HG03342 (cell line): Measurements from ENCODE around the gene DPF3.
"Not testable (repeated sequence)": the region's sequence is repeated elsewhere in the genome, so short reads cannot be mapped to it uniquely, and the experiment has no call there.

ENCODE experiments used
- ATAC-seq: cut with Tn5 transposase; IDR thresholded peaks from one replicate; pipeline ENCODE4 v1.9.1; 2021; ENCODE audit warnings: mild to moderate bottlenecking, moderate library complexity; ENCODE audit not compliant: unreplicated experiment

Gene DPF3

DNA sequence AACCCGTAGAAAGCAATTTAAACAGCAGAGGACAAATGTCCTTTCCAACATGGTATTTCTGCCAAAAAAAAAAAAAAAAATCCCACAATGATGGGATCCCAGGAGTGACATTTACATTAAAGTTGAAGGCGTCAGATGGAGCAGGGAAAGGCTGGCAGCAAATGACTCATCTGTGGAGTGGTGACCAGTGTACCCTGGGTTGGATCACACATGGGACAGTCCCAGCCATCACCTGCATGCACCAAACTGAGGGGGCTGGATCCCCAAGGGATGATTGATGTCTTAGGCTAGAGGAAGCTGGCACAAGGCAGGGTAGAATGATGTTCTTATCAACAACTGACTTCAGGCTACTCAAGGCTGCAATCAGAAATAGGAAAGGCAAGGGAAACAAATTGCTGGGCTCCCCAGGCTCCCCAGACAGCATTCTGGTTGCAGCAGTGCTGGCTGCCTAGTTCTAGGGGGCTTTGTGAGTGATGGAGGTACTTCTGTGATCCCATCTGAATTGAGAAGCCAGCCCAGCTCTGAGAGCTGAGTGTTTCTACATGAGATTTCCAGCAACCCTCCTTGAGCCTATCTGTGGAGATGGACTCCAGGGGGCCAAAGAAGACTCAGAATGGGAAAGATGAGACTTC, 117.9 kb downstream of the DPF3 start:
- no peak for ATAC-seq

DNA sequence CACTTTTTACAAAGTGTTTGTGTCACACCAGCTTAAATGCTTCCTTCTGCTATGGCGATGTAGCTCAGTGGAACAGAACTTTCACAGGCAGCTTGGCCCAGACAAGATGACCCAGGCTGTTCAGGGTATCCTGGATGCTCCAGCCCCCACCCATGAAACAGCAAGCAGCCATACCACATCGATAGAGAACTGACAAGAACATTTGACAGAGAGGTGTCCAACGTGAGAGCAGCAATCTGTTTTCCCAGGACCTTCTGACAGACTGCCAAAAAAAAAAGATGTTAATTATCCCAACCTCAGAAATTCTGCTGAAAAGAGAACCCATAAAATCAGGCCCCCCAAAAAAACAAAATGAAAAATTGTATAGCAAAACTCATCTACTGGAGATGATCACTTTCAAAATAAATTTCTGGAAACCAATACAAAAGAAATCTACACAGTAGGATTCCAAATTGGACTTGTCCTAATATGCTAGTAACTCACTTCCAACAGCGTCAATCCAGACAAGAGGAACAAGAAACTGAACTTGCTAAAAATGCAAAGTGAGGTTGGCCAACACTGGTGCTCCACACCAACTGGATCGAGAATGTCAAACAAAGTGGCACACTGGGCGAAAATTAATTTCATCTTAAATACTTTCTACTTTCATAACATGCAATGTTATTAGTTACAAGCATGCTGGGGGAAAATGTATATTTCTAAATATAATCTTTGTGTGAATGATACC, 118.8 kb downstream of the DPF3 start:
- ATAC-seq = no peak

DNA sequence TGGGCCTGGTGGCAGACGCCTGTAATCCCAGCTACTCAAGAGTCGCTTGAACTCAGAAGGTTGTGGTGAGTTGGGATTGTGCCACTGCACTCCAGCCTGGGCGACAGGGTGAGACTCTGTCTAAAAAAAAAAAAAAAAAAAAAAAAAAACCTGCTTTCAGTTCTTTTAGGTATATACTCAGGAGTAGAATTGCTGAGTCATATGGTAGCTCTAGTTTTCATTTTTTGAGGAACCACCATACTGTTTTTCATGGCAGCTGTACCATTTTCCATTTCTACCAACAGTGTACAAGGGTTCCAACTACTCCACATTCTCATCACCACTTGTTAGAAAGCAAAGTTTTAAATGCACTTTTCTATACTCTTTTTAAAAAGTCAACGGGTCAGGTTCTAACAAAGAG, 119.8 kb downstream of the DPF3 start:
- no peak for ATAC-seq

DNA sequence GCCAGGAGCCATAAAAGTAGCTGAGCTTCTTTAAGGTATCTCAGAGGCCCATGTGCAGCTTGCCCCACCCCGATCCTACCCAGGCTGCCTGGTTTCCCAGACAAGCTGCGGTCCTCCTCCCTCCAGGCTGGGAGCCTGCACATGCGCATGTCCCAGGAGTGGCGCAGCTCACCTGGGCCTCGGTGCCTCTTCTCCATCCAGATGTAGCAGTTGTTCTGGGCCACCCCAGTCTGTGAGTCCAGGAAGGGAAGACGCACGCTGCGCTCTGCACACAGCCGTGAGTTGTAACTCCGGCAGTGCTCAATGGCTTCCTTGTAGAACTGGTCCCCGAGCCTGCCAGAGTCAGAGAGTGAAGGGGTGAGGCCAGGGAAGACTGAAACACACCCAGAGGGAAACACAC, 122.3 kb downstream of the DPF3 start:
- no peak for ATAC-seq

DNA sequence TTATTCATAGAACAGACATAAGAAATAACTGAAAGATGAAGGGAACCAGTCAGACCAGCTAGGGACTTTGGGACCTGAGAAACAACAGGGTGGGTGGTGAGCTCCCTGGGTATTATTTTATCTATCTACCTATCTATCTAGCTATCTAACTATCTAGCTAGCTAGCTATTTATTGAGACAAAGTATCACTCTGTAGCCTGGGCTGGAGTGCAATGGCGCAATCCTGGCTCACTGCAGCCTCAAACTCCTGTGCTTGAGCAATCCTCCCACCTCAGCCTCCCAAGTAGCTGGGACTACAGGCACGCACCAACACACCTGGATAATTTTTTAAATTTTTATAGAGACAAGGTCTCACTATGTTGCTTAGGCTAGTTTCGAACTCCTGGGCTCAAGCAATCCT, 127.6 kb downstream of the DPF3 start:
- ATAC-seq = no peak

DNA sequence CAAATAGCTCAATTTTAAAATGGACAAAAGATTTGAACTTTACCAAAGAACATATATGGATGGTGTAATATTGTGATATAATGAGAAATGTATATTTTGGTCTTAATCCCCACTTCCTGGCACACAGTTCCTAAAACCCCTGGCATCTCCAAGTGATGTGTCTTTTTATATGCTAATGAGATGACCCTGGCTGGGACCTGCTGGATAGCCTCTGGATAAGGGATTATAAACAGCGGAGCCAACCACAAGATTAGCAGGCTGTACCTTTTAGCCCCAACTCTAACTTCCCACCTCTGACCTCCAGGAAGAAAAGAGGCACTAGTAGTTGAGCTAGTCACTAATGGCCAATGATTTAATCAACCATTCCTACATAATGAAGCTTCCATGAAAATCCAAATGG, 130.0 kb downstream of the DPF3 start:
- no peak for ATAC-seq

DNA sequence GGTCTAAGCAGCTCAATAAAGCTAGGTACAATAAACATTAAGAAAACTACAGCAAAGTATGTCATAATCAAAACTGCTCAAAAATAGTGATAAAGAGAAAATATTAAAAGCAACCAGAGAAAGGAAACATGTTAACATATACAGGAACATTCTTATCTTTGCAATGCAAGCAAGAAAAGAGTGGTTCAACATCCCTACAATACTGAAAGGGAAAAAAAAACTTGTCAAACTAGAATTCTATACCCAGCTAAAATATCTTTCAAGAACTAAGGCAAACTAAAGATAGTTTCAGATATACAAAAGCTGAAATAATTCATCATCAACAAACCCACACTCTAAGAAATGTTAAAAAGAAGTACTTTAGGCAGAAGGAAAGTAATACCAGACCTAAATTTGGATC, 134.2 kb downstream of the DPF3 start:
- ATAC-seq = no peak

DNA sequence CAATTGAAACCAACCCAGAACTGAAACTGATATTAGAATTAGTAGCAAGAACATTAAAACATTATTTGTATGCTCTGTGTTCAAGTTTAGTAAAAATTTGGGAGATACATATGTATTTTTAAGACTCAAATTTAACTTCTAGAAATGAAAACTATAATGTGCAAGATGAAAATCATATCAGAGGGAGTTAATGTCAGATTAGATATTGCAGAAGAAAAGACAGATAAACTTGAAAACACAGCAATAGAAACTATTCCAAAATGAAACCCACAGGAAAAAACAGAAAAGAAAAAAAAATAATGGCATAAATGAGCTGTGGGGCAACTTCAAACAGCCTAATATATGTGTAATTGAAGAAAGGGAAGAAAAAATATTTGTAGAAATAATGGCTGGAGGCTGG, 134.9 kb downstream of the DPF3 start:
- ATAC-seq = no peak

DNA sequence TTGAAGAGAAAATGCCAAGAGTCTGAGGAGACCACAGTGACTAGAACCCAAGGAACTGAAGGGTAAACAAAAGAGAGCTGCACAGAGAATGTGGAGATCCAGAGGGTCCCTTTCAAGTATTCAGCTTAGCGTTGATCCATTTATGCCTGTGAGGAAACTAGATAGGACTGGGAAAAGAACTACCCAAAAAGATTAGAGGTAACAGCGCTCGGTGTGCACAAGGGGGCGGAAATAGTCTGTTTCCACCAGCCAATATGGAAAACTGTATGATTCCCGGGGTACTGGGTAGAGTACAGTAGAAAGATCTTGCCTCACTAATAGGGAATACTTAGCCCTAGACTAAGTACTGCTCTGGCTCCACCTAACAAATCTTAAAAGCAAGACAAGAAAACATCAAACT, 135.5 kb downstream of the DPF3 start:
- ATAC-seq = no peak

DNA sequence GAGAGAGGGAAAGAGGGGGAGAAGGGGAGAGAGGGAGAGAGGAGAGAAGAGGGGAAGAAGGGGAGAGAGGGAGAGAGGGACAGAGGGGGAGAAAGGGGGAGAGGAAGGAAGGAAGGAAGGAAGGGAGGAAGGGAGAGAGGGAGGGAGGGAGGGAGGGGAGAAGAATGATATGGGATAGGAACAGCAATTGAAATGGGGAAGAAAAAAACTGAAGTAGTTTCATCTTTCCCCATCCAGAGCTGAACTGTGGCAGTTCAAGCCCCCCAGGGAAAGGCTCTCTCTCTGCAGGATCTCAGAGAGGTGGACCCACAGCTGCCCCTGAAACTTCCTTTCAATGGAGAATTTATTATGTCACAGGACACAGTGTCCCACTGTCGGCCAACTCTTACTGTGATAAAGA, 136.9 kb downstream of the DPF3 start:
- ATAC-seq = no peak

DNA sequence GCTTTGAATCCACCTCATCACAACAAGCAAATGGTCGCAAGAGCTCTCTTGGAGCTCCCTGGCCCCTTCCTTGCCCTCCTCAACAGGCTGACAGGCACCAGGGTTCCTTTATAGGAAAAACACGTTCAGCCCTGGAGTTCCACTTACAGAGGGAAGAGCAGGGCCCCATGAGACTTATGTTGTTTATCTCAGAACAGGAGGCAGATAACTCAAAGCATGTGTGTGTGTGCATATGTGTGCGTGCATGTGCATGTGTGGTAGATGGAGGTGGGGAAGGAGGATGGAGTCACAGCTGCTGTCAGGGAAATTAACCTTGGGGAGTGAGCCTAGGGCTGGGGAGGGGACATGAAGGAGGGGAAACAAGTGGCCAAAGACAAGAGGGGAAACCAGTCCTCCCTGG, 138.1 kb downstream of the DPF3 start:
- no peak for ATAC-seq

DNA sequence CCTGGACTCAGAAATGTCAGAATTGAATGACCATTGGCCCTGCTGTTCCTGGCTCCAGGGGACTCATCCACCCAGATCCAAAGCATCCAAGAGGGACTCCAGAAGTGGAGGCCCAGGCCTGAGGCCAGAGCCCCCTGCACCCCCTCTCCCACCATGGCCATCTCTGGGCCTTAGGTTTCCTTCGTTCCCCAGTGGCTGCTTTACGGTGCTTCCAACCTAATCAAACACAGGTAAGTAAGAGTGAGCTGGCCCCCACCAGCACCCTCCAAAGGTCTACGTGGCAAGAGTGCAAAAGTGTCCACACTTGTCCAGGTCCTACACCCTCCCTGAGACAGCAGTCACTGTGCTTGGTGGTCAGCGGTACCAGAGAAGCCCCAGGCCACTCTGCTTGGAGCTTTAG, 139.0 kb downstream of the DPF3 start:
- ATAC-seq = no peak

DNA sequence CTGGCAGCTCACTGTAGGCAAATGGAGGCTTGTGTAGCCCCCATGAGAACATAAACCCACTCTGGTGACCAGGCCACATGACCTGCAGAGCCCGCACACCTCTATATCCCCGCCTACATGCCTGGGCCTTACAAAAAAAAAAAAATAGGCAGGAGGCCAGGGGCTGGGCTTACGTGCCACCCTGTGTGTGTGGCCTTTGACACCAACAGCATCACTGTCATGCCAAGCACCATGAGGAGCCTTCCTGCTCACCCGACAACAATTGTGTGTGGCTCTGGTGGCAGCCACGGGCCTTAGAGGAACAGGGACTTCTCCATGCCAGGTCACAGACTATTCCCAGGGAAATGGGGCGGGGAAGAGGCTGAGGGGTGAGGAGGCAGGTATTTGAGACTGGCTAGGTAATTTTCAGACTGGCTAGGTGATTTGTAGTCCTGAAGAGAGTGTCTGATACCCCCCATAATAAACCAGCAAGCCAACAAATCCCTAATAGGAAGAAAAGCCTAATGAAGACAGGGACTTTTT, 140.0 kb downstream of the DPF3 start:
- no peak for ATAC-seq

DNA sequence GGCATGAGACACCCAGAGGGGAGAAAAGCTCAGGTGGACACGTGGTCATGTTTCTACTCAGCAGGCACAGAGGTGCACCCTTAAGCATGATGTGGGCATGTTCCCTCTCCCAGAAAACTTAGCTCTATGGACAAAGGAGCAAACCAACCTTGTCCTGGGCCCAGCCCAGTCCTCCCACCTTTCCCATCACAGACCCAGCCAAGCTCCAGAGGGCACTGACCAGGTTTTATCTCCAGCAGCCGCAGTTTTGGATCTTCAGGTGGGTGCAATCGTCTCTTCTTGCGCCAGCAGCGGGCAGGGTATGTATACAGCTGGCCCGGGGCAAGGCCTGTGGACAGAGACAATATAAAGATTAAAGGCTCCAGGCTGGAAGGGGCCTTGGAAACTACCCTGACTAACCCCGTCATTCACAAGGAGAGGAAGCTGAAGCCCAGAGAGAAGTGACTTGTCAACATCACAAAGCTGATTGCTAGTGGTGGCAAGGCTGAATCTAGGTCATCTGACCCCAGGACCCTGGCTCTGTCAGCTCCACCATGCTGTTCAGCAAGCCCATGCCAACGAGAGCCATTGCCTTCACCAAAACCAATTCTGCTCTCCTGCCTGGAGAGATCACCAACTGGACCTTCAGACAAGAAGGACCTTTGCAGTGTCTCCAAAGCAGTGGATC, 140.7 kb downstream of the DPF3 start:
- ATAC-seq = no peak

DNA sequence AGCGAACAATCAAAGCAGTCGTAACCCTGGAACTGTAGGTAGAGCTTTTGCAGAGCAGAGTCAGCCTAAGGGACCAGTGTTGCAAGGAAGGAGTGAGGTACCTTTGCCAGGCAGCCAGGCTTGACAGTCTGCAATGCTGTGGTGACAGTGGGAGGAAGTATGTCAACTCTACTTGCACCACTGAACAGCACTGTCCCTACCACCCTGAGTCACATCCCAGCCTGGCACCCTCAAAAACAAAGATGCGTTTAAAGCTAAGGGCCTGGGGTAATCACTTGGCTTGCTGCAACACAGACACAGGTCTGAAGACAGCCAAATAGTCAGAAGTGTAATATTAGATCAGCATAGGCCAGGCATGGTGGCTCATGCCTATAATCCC, 141.9 kb downstream of the DPF3 start:
- no peak for ATAC-seq

DNA sequence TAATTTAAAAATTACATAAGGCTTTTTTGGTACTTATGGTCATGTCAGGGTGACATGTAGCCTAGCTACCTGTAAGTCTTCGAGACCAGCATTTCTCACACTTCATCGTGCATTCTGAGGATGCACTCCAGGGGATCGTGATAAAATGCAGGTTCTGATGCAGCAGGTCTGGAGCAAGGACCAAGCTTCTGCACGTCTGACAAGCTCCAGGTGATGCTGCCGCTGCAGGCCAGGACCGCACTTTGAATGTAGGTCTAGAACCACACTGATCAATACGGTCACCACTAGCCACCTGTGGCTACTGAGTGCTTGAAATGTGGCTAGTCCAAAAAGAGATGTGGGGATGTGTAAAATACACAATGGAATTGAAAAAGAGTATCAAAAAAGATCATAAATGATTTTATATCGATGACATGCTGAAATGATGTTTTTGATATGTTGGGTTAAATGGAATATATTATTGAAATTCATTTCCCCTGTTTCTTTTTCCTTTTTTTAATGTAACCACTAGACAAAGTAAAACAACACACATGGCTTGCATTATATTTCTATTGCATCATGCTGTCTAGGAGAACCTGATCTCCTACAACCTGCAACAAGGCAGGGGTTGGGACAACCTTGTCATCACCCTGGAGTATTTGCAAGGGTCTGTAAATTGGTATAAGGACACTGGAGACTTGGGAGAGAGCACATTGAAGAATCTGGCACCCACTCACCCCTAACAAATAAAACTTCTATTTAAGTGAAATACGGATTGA, 142.4 kb downstream of the DPF3 start:
- ATAC-seq = no peak

DNA sequence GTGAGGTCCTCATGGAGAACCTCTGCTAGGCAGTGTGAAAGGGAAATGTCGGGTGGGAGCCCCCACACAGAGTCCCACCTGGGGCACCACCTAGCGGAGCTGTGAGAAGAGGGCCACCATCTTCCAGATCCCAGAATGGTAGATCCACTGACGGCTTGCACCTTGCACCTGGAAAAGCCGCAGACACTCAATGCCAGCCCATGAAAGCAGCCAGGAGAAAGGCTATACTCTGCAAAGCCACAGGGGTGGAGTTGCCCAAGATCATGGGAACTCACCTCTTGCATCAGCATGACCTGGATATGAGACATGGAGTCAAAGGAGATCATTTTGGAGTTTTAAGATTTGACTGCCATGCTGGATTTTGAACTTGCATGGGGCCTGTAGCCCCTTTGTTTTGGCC, 145.0 kb downstream of the DPF3 start:
- ATAC-seq = not testable (repeated sequence)

DNA sequence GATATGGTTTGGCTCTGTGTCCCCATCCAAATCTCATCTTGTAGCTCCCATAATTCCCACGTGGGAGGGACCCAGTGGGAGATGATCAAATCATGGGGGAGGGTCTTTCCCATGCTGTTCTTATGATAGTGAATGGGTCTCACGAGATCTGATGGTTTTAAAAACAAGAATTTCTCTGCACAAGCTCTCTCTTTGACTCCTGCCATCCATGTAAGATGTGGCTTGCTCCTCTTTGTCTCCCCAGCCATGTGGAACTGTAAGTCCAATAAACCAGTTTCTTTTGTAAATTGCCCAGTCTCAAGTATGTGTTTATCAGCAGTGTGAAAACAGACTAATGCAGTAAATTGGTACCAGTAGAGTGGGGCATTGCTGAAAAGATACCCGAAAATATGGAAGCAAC, 146.2 kb downstream of the DPF3 start:
- no peak for ATAC-seq

DNA sequence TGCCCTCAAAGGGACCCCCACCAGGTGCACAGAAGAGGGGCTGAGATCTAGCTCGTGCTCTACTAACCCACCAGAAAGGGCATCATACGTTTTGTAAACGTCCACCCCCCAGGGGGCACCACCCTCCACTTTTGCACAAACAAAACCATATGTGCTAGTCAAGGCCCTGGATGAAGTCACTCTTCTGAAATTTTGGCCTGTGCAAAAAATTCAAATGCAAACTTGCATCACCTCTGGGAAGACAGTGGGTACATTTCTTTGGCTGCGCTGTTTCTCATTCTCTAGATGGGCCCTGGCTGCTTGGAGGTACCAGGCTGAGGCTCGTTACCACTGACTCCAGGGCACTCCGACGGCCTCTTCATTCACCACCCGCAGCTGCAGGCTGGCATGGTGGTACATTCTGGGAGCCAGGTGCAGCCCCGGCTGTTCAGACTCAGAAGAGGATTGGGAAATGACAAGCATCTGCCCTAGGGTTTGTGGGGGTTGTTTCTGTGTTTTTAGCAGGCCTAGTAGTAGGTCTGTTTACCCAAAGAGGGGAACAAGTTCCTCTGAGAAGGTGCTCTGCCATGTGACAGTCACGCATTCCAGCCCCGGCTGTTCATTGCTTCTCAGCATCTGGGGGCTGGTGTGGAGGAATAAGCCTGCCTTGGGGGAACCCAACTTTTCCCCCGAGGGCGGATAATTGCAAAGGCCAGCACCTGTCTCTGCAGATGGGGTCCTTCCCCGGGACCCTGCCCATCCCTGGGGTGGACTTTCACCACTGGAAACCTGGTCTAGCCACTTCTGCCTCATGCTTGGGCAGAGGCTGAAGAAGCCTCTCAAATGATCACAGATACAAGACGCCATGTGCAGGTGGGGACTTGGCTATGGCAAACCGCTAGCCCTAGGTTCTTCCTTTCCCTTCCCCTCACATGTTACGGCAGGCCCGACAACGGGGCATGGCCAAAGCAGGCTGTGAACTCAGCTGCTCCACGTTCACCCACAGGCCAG, 147.6 kb downstream of the DPF3 start:
- ATAC-seq = no peak

DNA sequence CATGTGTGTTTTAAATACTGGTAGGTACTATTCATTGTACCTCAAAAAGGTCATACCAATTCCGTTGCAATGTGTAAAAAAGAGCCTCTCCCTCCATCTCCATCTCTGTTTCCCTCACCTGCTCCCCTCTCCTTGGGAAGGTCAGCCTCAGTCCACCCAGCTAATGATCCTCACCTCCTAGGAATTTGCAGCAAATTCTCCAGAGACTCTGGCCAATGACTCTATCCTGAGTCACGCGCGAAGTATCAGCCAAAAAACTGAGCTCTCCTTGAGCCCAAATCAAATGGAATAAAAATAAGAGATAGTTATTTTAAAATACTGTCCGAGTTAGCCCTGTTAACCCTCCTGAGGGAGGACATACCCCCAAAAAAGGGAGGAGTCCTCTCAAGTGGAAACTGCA, 148.4 kb downstream of the DPF3 start:
- ATAC-seq = no peak
